Ascending aorta (tissue), 2 donors: ENCODE data around the gene BLOC1S4. TPM values are rescaled to one million over a fixed set of nuclear protein-coding genes. Genes with fewer than 3 reads are reported as not detected.
A peak's percentile ranks its signal among the peaks of the same experiment; 100 is the strongest.
"Not testable (repeated sequence)": the region's sequence is repeated elsewhere in the genome, so short reads cannot be mapped to it uniquely, and the experiment has no call there.

Source experiments
- DNase-seq, 2 donors: peaks; one replicate each; pipeline ENCODE4 v3.0.0-alpha.2; 2019; ENCODE audit warnings: low spot score in 2 of 2
- H3K27ac ChIP-seq, 2 donors: fragments of 200-600 bp; sonication (generic); one replicate each; pipeline ENCODE4 v1.5.1; 2016 to 2017; ENCODE audit warnings: mild to moderate bottlenecking in 1 of 2
- H3K27me3 ChIP-seq: fragments of 200-600 bp; sonication (generic); one replicate; pipeline ENCODE4 v1.5.1; 2017
- H3K36me3 ChIP-seq, 2 donors: fragments of 200-600 bp; sonication (generic); one replicate each; pipeline ENCODE4 v1.5.1; 2016
- H3K4me1 ChIP-seq, 2 donors: fragments of 200-600 bp; sonication (generic); one replicate each; pipeline ENCODE4 v1.5.1; 2016 to 2017; ENCODE audit warnings: mild to moderate bottlenecking in 1 of 2
- H3K4me3 ChIP-seq, 2 donors: fragments of 200-600 bp; sonication (generic); one replicate each; pipeline ENCODE4 v1.5.1; 2016 to 2017; ENCODE audit warnings: mild to moderate bottlenecking in 1 of 2
- H3K9me3 ChIP-seq, 2 donors: fragments of 200-600 bp; sonication (generic); one replicate each; pipeline ENCODE4 v1.5.1; 2016
- intact Hi-C: fragments of 100-400 bp; cut with DNase I; formaldehyde crosslinking; loops from one replicate; pipeline ENCODE4 v1.15.1; 2023
- total RNA-seq: library from RNA; depleted of rRNA; stranded (reverse); fragments of >200 nt; gene quantifications from one replicate; pipeline ENCODE4 v1.1.0, GENCODE V29; 2016
- TF ChIP-seq, protein P1 (sequence below), 3 experiments: fragments of 200-600 bp in 2 of 3; fragments of 450-650 bp in 1 of 3; sonication (generic) in 2 of 3; IDR thresholded peaks; one replicate each; pipeline ENCODE4 v1.5.1; 2016 to 2019; ENCODE audit warnings: antibody characterized with exemption in 3 of 3, mild to moderate bottlenecking in 1 of 3, moderate library complexity in 1 of 3

Gene BLOC1S4
- total RNA-seq, 1 donor from 2014 or later, result 37.5 TPM

DNA sequence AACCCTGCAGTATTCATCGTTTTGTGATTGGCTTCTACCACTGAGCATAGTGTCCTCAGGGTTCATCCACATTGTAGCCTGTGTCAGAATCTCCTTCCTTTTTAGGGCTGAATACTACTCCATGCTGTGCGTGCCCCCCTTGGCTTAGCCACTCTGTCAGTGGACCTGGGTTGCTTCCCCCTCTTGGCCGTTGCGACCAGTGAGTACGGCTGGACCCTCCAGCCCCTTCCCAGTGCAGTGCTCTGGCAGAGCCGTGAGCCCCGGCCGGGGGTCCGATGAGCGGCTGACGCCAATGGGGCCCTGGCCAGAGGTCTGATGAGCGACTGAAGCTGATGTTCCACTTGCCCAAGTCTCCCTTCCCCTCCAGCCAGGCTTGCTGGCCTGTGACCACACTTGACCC is 6.9 kb downstream of the BLOC1S4 start:
- no peak for DNase-seq
- TF ChIP-seq, protein P1, sequence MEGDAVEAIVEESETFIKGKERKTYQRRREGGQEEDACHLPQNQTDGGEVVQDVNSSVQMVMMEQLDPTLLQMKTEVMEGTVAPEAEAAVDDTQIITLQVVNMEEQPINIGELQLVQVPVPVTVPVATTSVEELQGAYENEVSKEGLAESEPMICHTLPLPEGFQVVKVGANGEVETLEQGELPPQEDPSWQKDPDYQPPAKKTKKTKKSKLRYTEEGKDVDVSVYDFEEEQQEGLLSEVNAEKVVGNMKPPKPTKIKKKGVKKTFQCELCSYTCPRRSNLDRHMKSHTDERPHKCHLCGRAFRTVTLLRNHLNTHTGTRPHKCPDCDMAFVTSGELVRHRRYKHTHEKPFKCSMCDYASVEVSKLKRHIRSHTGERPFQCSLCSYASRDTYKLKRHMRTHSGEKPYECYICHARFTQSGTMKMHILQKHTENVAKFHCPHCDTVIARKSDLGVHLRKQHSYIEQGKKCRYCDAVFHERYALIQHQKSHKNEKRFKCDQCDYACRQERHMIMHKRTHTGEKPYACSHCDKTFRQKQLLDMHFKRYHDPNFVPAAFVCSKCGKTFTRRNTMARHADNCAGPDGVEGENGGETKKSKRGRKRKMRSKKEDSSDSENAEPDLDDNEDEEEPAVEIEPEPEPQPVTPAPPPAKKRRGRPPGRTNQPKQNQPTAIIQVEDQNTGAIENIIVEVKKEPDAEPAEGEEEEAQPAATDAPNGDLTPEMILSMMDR (IDR thresholded peaks at IDR 0.05), result no peak
- Histone ChIP-seq H3K27ac (no peak overlapping the region), H3K9me3 (no peaks in the 10 kb centered on the region), H3K4me1 (peaks cover 0 to 5% of the 10 kb centered on the region in 2 donors), H3K36me3 (no peaks in the 10 kb centered on the region), H3K27me3 (no peaks in the 10 kb centered on the region), H3K4me3 (no peak overlapping the region)
- intact Hi-C loops, result no loop called here

DNA sequence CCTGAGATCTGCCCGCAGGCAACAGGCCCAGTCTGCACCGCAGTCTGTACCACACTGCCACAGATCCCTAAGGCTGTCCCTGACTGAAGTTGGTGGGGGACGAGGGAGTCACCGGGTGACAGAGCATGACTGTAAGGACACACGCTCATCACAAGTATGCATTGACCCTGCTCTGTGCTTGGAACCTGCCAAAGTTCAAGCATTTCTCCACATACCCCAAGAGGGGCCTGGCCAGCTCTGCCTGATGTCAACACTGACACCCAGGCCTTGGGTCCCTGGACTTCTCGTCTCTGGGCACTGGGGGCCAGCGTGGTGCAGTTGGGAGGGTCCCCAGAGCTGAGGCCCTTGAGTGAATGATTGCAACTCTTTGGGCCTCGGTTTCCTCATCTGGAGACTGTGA is 7.9 kb downstream of the BLOC1S4 start:
- H3K9me3 ChIP-seq, result no peaks in the 10 kb centered on the region
- no peaks in the 10 kb centered on the region for H3K36me3 ChIP-seq
- intact Hi-C loops, result no loop called here
- no peak for DNase-seq
- TF ChIP-seq, protein P1 (IDR thresholded peaks at IDR 0.05), result no peak
- H3K27me3 ChIP-seq, result no peaks in the 10 kb centered on the region
- H3K4me1 ChIP-seq, result peaks cover 0 to 2% of the 10 kb centered on the region in 2 donors
- H3K4me3 ChIP-seq, result no peak overlapping the region
- H3K27ac ChIP-seq, result no peak overlapping the region

DNA sequence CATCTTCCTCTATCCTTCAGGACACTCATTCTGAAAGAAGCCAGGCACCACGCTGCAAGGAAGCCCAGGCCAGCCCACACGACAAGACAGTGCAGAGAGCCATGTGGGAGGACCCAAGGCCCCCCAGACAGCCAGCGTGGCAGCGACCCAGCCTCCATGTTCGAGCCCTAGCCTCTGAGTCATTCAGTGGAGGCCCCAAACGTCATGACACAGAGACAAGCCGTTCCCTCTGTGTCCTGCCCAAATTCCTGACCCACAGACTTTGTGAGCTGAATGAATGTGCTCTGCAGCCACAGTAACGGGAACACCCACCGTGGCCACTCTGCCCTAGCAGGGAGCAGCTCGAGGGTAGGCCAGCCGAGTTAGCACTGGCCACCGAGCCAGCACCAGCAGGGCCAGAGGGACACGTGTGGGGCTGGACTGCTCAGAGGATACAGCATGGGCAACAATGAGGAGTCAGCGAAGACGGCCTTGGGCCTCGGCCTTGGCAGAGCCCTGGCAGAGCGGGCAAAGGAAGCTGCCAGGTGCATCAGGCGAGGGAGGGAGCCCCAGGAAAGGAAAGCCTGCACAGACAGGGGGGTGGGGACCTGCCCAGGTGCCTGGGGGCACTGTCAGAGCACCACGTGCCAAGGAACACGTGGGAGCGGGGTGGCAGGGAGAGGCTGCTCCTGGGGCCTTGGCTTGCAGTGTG is 8.6 kb downstream of the BLOC1S4 start:
- no peaks in the 10 kb centered on the region for H3K27me3 ChIP-seq
- no peaks in the 10 kb centered on the region for H3K9me3 ChIP-seq
- TF ChIP-seq, protein P1 (IDR thresholded peaks at IDR 0.05), result no peak
- no peak overlapping the region for H3K27ac ChIP-seq
- no peak overlapping the region for H3K4me3 ChIP-seq
- no peaks in the 10 kb centered on the region for H3K36me3 ChIP-seq
- DNase-seq, result no peak
- H3K4me1 ChIP-seq, result peaks cover 0 to 2% of the 10 kb centered on the region in 2 donors
- intact Hi-C loops, result no loop called here

DNA sequence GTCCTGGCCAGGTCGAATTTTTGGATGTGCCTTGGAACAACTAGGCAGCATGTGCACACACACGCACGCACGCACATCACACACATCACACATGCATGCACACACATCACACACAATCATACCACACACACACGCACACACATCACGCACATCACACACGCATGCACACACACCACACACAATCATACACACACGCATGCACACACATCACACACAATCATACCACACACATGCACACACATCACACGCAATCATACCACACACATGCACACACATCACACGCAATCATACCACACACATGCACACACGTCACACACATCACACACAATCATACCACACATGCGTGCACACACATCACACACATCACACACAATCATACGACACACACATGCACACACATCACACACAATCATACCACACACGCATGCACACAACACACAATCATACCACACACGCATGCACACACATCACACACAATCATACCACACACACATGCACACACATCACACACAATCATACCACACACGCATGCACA is 9.5 kb downstream of the BLOC1S4 start:
- intact Hi-C loops, result not testable (repeated sequence)

DNA sequence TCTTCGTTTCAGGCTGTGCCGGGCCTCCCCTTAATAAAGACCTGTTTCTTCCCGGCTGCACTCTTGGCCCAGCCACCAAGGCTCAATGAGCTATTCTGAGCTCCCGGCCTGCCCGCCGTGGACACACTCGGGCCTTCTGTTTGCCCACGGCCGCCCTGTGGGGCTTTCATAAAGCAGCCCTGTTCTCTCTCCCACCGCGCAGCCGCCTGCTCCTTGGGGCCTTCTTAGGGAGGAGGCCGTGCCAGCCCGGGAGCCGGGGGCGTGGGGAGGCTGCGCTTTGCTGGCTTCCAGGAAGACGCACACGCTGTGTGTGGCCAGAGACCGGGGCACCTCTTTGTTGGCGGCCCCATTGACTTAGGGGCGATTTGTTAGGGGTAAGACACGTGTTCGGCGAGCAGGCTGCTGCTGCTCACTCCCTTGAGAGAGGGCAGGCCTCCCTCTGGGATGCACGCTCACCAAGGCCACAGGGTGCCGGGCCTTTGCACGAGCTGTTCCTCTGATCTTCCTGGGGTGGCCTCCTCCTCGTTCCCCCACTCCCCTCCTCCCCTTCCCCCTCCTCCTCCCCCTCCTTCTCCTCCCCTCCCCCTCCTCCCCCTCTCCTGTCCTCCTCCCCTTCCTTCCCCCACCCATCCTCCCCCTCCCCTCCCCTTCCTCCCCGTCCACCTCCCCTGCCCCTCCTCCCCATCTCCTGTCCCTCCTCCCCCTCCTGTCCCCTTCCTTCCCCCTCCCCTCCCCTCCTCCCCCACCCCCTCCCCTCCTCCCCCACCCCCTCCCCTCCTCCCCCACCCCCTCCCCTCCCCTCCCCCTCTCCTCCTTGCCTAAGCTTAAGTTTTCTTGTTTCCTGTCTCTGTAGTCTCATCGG is 11.3 kb downstream of the BLOC1S4 start:
- Histone ChIP-seq H3K27me3 (no peaks in the 10 kb centered on the region), H3K4me1 (peaks cover 0 to under 1% of the 10 kb centered on the region in 2 donors), H3K36me3 (no peaks in the 10 kb centered on the region), H3K4me3 (peak overlapping the region in 1 of 2 donors; percentile 28), H3K9me3 (no peaks in the 10 kb centered on the region), H3K27ac (peak overlapping the region in 1 of 2 donors; percentile 29)
- no peak for DNase-seq
- TF ChIP-seq, protein P1 (IDR thresholded peaks at IDR 0.05), result no peak
- intact Hi-C loops, result no loop called here

More for the DNA sequence above, 9.5 kb downstream of the BLOC1S4 start:
- H3K4me3 ChIP-seq, H3K4me1 ChIP-seq, H3K27me3 ChIP-seq, H3K36me3 ChIP-seq, H3K27ac ChIP-seq, DNase-seq, H3K9me3 ChIP-seq: not testable (repeated sequence)

DNA sequence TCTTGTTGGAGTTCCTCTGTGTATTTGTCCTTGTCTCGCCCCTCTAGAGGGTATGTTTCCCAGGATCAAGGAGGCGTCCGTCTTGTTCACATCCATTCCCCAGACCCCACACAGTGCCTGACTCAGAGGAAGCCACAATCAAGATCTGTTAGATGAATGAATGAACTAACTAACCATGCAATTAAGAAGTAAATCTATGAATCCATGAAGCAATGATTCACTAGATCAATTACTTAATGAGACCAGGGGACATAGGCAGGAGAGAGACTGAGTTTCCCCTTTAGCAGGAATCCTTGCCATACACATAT is 11.9 kb downstream of the BLOC1S4 start:
- peaks cover 0 to 6% of the 10 kb centered on the region in 2 donors for H3K4me1 ChIP-seq
- no peak for DNase-seq
- H3K36me3 ChIP-seq, result no peaks in the 10 kb centered on the region
- H3K27ac ChIP-seq, result no peak overlapping the region
- TF ChIP-seq, protein P1 (IDR thresholded peaks at IDR 0.05), result no peak
- intact Hi-C loops, result no loop called here
- H3K27me3 ChIP-seq, result no peaks in the 10 kb centered on the region
- no peaks in the 10 kb centered on the region for H3K9me3 ChIP-seq
- H3K4me3 ChIP-seq, result no peak overlapping the region
